MCF 10A (cell line): ENCODE results near the gene GULP1. TPM values are rescaled to one million over a fixed set of nuclear protein-coding genes. Genes with fewer than 3 reads are reported as not detected.

Experiments
- BruUV-seq: library from RNA; stranded (reverse); fragments of 400-500 nt; replicated peaks from 2 replicates; lab custom pipeline; 2021; lab: Mats Ljungman, UMichigan
- CTCF ChIA-PET: fragments of 300-600 bp; sonication (Branson Sonifier 250); formaldehyde crosslinking; extraction: SDS; loops from one replicate; lab custom pipeline; 2021; ENCODE audit warnings: antibody characterized with exemption, inconsistent platforms; lab: Yijun Ruan, JAX
- POLR2A ChIA-PET: fragments of 300-600, 350-650 bp; sonication (Branson Sonifier 250); formaldehyde crosslinking; extraction: SDS; loops from one replicate; lab custom pipeline; 2020; ENCODE audit warnings: antibody characterized with exemption, inconsistent platforms; lab: Yijun Ruan, JAX
- DNase-seq: peaks from one replicate; pipeline ENCODE4 v3.0.0-alpha.2; 2018; ENCODE audit not compliant: unreplicated experiment
- H3K27ac Mint-ChIP-seq: one replicate; pipeline ENCODE4 v1.8.0; 2022; ENCODE audit warnings: mild to moderate bottlenecking, low read depth, mixed read lengths; ENCODE audit not compliant: unreplicated experiment
- H3K27me3 Mint-ChIP-seq: one replicate; pipeline ENCODE4 v1.8.0; 2022; ENCODE audit warnings: mixed read lengths; ENCODE audit not compliant: insufficient read depth, unreplicated experiment
- H3K36me3 Mint-ChIP-seq: one replicate; pipeline ENCODE4 v1.8.0; 2022; ENCODE audit warnings: mild to moderate bottlenecking, moderate library complexity, mixed read lengths; ENCODE audit not compliant: insufficient read depth, unreplicated experiment
- H3K4me1 Mint-ChIP-seq: one replicate; pipeline ENCODE4 v1.8.0; 2022; ENCODE audit warnings: mixed read lengths; ENCODE audit not compliant: insufficient read depth, unreplicated experiment
- H3K4me3 Mint-ChIP-seq: one replicate; pipeline ENCODE4 v1.8.0; 2022; ENCODE audit warnings: mild to moderate bottlenecking, moderate library complexity, mixed read lengths; ENCODE audit not compliant: unreplicated experiment
- H3K9me3 Mint-ChIP-seq: one replicate; pipeline ENCODE4 v1.8.0; 2022; ENCODE audit warnings: mixed read lengths; ENCODE audit not compliant: unreplicated experiment
- intact Hi-C: fragments of 100-400 bp; cut with micrococcal nuclease; formaldehyde crosslinking; loops from 2 replicates; pipeline ENCODE4 v1.14.1; 2022
- microRNA-seq: library from miRNA; unstranded; fragments of <30 nt; microRNA quantifications from one replicate; pipeline ENCODE4 v1.2.0, GENCODE V29; 2022
- total RNA-seq: library from RNA; stranded (reverse); gene quantifications from 2 replicates; pipeline ENCODE4 v1.2.3, GENCODE V29; 2022
- TF ChIP-seq, protein P1 (sequence below): fragments of 200-600 bp; IDR thresholded peaks from one replicate; pipeline ENCODE4 v1.8.0; 2022; ENCODE audit warnings: antibody characterized with exemption, mild to moderate bottlenecking; ENCODE audit not compliant: unreplicated experiment

The GULP1 gene
- total RNA-seq, 1 experiment from 2014 or later: 4.2 TPM

DNA sequence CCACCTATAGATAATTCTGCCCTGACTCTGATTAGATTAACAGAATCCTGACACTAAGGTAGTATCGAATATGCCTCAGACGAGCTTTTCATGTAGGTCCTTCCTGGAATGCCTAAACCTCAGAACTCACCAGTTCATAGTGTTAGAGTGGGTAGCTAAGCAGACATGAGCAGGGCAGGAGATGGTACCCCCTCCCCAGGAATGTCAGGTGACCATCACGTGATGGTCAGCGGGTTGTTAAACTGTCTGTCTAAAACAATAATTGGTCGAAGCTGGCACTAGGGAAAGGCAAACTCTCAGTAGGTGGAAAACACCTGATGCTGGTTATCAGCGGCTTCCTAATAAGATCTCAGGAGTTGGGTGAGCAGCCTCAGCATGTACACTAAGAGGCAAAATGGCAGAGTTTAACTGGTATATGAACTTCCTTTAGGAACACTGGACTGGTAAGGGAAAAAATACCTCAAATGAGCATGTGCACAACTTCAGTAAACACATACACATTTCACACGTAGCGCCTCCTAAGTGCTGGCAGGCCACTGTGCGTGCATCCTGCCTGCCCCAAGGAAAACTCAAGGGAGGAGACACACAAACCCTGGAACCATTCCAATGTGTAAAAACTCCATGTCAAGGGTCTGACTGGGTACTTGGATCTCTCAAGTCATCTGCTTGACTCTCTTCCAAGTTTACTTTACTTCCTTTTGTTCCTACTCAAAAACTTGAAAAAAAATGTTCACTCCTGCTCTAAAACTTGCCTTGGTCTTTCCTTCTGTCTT is 339.5 kb downstream of the GULP1 start:
- POLR2A ChIA-PET: no interaction called here
- no TSS peak for BruUV-seq
- CTCF ChIA-PET: interaction anchor here (0.6 kb wide), 1 partner anchor 117 kb away, joined by 5 read pairs; no protein-coding TSS in a partner anchor
- Mint-ChIP-seq H3K9me3 (no peaks in the 10 kb centered on the region), H3K36me3 (no peaks in the 10 kb centered on the region), H3K27me3 (no peaks in the 10 kb centered on the region), H3K4me3 (no peak overlapping the region), H3K27ac (no peak overlapping the region), H3K4me1 (peaks cover 15% of the 10 kb centered on the region)
- no peak for DNase-seq
- TF ChIP-seq, protein P1, sequence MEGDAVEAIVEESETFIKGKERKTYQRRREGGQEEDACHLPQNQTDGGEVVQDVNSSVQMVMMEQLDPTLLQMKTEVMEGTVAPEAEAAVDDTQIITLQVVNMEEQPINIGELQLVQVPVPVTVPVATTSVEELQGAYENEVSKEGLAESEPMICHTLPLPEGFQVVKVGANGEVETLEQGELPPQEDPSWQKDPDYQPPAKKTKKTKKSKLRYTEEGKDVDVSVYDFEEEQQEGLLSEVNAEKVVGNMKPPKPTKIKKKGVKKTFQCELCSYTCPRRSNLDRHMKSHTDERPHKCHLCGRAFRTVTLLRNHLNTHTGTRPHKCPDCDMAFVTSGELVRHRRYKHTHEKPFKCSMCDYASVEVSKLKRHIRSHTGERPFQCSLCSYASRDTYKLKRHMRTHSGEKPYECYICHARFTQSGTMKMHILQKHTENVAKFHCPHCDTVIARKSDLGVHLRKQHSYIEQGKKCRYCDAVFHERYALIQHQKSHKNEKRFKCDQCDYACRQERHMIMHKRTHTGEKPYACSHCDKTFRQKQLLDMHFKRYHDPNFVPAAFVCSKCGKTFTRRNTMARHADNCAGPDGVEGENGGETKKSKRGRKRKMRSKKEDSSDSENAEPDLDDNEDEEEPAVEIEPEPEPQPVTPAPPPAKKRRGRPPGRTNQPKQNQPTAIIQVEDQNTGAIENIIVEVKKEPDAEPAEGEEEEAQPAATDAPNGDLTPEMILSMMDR: no peak
- intact Hi-C loops: loop anchor here (5.0 kb wide), 1 partner anchor 66 kb away; no protein-coding TSS in a partner anchor

DNA sequence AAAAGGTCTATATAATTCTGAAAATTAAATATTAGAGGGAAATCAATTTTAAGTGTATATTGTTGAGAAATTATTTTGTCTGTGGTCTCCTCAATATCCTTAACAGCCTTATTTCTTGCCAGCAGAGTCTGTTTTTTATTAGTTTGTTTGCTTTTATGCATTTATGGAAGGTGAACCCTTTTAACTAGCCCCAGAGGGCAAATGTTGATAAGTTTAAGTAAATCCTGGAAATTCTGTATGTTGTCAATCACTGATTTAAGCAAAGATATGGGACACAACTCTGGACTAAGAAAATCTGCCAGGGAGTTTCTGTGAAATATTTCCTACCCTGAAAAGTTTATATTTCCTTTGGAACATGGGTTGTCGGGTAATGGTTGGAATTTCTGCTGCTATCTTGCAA is 343.0 kb downstream of the GULP1 start:
- no peak for DNase-seq
- ChIA-PET CTCF (interaction anchor here (0.6 kb wide), 1 partner anchor 976 kb away, joined by 4 read pairs; no protein-coding TSS in a partner anchor), POLR2A (no interaction called here)
- Mint-ChIP-seq H3K9me3 (no peaks in the 10 kb centered on the region), H3K4me1 (peaks cover 1% of the 10 kb centered on the region), H3K27me3 (no peaks in the 10 kb centered on the region), H3K4me3 (no peak overlapping the region), H3K36me3 (no peaks in the 10 kb centered on the region), H3K27ac (no peak overlapping the region)
- intact Hi-C loops: loop anchor here (5.0 kb wide), 1 partner anchor 63 kb away; no protein-coding TSS in a partner anchor
- no TSS peak for BruUV-seq
- TF ChIP-seq, protein P1: no peak

Small RNA genes within 50 kb of the gene (microRNA-seq; reads per million reads assigned to microRNA genes)
- gene MIR561: 0.66 reads per million
